NOMO-1 treated with DMSO at 0.1 percent for 48 hours (cell line): ENCODE data around the gene PIP4K2A.

Experiments
- DNase-seq: peaks from one replicate; lab custom pipeline; 2025; ENCODE audit not compliant: unreplicated experiment; lab: John Stamatoyannopoulos, UW

Gene PIP4K2A

DNA sequence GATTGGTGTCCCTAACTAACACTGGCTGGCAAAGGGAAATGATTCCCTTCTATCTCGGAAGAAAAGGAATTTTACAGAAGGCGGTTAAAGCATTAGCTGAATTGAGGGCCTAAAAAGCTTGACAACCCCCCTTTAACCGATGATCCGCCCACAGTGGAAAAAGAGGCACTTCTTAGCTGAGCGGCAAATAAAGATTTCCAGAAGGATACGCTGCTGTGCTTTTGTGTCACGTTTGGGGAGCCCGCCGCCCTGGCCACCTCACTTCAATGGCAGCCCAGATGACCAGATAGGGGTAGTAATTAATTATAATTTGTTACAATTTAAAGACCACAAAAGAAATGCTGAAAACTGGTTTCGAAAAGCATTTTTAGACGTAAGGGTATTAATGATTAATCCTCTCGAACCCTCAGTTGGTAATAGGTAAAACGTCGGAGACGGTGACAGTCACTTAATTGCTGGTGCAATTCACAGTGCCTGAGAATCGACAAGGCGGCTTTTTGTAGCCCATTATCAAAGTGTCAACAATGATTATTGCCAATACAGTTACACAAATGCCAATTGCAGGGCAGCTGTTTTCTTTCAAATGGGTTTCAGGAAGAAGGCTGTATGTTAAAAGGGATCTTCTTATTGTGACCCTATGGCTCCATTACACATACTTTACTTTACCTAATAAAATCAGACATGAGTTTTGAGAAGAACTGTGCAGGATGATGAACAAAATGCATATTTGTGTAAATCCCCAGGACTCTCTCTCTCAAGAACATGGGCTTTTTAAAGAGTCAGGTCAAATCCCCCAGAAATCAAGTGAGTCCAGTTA is 154.1 kb downstream of the PIP4K2A start:
- no peak for DNase-seq

GRCh38 chr10:22557321-22557720 is 157.1 kb downstream of the PIP4K2A start:
- no peak for DNase-seq

- DNase-seq, result no peak
These were observed 157.6 kb downstream of the PIP4K2A start for GRCh38 chr10:22556774-22557173.

DNA sequence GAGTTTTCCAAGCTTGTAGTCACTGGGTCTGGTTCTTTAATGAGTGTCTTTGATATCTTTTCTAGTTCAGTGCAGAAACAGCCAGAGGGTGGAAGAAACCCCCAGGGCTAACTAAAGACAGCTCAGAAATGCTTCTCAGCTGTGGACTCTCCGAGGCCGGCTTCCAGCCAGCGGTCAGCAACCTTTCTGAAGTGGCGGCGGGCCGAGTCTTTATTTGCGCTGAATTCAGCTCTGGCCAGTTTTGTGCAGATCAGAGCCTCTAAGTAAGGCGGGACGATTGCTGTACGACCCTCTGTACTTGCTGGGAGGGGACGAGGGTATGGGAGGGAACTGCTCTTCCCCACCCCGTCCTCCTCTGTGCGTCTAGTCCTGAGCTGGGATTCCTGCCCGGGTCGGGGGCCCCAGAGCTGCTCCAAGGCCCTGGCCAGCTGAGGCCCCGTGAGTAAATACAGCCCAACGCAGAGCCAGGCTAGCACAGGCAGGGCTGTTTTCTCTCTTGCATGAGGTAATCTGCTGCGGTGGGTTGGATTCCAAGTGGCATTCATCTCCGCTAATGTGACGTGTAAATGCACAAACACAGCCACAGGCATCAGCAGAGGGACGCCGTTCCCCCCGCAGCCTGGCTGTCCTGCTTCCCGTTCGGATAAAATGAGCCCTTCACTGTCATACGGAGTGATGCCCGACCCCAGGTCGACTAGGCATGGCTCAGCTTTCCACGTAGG is 159.8 kb downstream of the PIP4K2A start:
- no peak for DNase-seq

- DNase-seq, result no peak
These were observed 160.9 kb downstream of the PIP4K2A start for GRCh38 chr10:22553452-22553995.

GRCh38 chr10:22552888-22553378 is 161.4 kb downstream of the PIP4K2A start:
- DNase-seq, result no peak

GRCh38 chr10:22551681-22552365 is 162.6 kb downstream of the PIP4K2A start:
- no peak for DNase-seq

DNA sequence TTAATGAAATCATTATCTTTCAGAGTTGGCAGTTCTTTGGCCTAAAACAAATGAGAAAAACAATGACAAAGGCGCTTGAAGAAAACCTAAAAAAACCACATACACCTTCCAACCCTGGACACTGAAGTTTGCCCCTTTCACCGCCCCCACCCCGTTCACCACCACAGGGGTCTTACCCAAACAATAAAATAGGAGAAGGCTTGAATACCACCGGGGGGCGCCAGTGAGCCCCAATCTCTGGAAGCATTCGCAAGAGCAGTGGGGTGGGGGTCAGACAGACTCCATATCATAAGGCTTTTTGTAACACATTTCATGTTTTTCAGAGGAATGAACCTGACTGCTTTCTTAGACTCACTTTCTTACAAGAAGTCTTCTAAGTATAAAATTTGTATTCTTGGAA is 163.6 kb downstream of the PIP4K2A start:
- DNase-seq, result no peak

DNA sequence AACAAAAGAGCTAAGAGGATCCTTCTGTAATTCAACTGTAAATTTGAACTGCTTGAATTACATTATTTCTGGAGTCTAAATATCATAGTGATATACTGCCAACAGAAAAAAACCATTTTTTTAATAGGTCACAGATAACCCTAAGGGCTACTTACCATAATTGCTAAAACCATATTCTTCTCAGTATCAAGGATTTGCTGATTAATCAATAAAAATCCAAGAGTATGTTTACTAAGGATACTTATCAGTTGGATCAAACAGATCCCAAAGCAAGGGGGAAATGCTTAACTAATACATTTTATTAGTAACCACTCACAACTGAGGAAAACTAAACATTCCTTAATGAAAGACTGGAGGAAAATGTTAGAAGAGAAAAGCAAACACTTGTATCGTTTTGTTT is 166.0 kb downstream of the PIP4K2A start:
- DNase-seq, result no peak

GRCh38 chr10:22545643-22546042 is 168.7 kb downstream of the PIP4K2A start:
- DNase-seq, result no peak

GRCh38 chr10:22544325-22545068 is 169.9 kb downstream of the PIP4K2A start:
- no peak for DNase-seq

- DNase-seq, result no peak
These were observed 171.6 kb downstream of the PIP4K2A start for GRCh38 chr10:22542773-22543172.

- DNase-seq, result no peak
These were observed 172.5 kb downstream of the PIP4K2A start for GRCh38 chr10:22541900-22542299.

- DNase-seq, result no peak
These were observed 174.6 kb downstream of the PIP4K2A start for GRCh38 chr10:22539579-22540298.

- DNase-seq, result no peak
These were observed 176.6 kb downstream of the PIP4K2A start for GRCh38 chr10:22537810-22538209.

DNA sequence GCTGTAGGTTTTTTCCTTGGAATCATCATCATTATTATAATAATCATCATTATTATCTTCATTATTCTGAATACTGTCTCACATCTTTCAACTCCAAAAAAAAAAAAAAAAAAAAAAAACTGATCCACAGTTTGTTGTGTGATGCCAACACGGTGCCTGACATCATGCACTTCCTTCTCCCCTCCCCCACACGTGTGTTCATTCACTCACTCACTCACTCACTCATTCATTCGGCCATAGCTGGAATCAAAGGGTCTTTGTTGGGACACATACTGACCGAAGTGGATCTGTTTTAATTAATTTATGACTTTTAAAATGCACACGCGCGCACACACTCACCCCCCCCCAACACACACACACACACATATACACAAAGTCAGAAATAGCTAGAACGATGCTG is 177.8 kb downstream of the PIP4K2A start:
- no peak for DNase-seq

DNA sequence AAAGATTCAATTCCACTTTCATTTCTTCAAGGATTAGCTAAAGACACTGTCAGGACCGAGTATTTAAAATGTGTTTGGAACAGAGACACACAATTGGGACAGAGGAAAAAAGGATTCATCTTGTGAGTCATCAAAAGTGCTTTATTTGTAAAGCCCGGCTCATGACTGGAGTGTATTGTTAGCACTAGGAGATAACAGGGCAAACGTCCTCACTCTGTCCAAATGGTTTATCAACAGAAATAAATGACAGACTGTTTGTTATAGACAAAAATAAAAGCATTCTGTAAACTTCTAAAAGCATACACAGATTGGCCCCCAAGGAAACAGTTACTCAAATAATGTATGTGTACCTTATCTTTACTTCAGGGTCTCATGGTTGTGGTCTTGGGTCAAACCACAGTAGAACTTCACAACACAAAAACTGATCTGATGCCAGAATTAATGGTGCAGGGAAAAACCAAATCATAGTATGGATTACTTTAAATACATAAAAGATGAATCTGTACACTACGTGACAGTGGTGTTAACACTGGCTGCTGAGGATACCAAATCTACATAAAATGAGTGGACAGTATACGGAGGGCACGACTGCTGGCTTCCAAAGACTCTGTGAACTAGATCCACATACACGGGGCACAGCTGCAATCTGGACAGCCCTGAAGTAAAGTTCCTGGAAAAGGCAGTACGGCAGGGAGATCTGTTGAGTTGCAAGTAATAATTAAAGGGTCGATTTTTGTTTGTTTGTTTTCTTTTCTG is 179.4 kb downstream of the PIP4K2A start:
- no peak for DNase-seq

DNA sequence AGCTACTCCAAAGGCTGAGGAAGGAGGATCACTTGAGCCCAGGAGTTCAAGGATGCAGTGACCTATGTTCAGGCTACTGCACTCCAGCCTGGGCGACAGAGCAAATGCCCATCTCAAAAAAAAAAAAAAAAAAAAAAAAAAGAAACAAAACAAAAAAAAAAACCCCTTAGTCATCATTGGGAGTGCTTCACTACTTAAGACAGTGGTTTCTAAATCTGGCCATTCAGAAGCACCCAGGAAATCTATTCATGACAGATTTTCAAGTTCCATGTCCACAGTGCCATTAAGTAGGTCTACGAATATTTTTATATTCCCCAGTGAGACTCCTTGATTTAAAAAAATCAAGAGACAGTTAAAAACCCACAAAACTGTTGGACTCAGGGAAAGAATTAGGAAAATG is 182.9 kb downstream of the PIP4K2A start:
- DNase-seq, result no peak

DNA sequence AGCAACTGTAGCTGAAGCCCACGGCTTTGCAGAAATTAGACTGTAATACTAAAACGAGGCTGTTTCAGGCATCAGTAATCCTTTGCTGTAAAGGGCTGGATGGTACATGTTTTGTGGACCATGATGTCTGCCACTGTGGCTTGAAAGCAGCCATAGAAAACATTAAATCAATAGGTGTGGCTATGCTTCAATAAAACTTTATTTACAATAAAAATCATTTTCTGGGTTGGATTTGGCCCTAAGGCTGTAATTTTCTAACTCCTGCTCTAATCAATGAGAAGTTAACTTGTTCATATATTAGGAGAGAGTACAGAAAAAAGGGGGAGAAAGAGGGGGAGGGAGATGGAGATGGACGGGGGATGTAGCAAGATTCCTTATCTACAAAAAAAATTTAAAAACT is 183.4 kb downstream of the PIP4K2A start:
- no peak for DNase-seq
